ENCODE measurements around the gene MAP3K5.
"Not testable (repeated sequence)": the region's sequence is repeated elsewhere in the genome, so short reads cannot be mapped to it uniquely, and the experiment has no call there.

The MAP3K5 gene

GRCh38 chr6:136693090-136693489 is 99.2 kb downstream of the MAP3K5 start:
- no peak for DNase-seq (ENCODE audit: extremely low read depth in 1 of 2, low read depth in 1 of 2)

- DNase-seq (ENCODE audit: extremely low read depth in 1 of 2, low read depth in 1 of 2): not testable (repeated sequence)
Observed at GRCh38 chr6:136687894-136688293, 104.4 kb downstream of the MAP3K5 start.

GRCh38 chr6:136685540-136686108 is 106.7 kb downstream of the MAP3K5 start:
- no peak for DNase-seq (ENCODE audit: extremely low read depth in 1 of 2, low read depth in 1 of 2)

GRCh38 chr6:136684466-136684865 is 107.8 kb downstream of the MAP3K5 start:
- no peak for DNase-seq (ENCODE audit: extremely low read depth in 1 of 2, low read depth in 1 of 2)

- no peak for DNase-seq (ENCODE audit: extremely low read depth in 1 of 2, low read depth in 1 of 2)
Observed at GRCh38 chr6:136683209-136683941, 108.9 kb downstream of the MAP3K5 start.

- DNase-seq (ENCODE audit: extremely low read depth in 1 of 2, low read depth in 1 of 2): no peak
Observed at GRCh38 chr6:136682292-136682691, 110.0 kb downstream of the MAP3K5 start.

GRCh38 chr6:136677822-136678221 is 114.5 kb downstream of the MAP3K5 start:
- no peak for DNase-seq (ENCODE audit: extremely low read depth in 1 of 2, low read depth in 1 of 2)

GRCh38 chr6:136677344-136677743 is 114.9 kb downstream of the MAP3K5 start:
- no peak for DNase-seq (ENCODE audit: extremely low read depth in 1 of 2, low read depth in 1 of 2)

GRCh38 chr6:136676075-136676474 is 116.2 kb downstream of the MAP3K5 start:
- no peak for DNase-seq (ENCODE audit: extremely low read depth in 1 of 2, low read depth in 1 of 2)

GRCh38 chr6:136673571-136673970 is 118.7 kb downstream of the MAP3K5 start:
- no peak for DNase-seq (ENCODE audit: extremely low read depth in 1 of 2, low read depth in 1 of 2)

- DNase-seq (ENCODE audit: extremely low read depth in 1 of 2, low read depth in 1 of 2): no peak
Observed at GRCh38 chr6:136672144-136672543, 120.1 kb downstream of the MAP3K5 start.

- DNase-seq (ENCODE audit: extremely low read depth in 1 of 2, low read depth in 1 of 2): no peak
Observed at GRCh38 chr6:136669299-136669699, 123.0 kb downstream of the MAP3K5 start.

- DNase-seq (ENCODE audit: extremely low read depth in 1 of 2, low read depth in 1 of 2): no peak
Observed at GRCh38 chr6:136668571-136668970, 123.7 kb downstream of the MAP3K5 start.

GRCh38 chr6:136666041-136666440 is 126.2 kb downstream of the MAP3K5 start:
- DNase-seq (ENCODE audit: extremely low read depth in 1 of 2, low read depth in 1 of 2): no peak

- DNase-seq (ENCODE audit: extremely low read depth in 1 of 2, low read depth in 1 of 2): no peak
Observed at GRCh38 chr6:136662347-136663237, 129.7 kb downstream of the MAP3K5 start.

- no peak for DNase-seq (ENCODE audit: extremely low read depth in 1 of 2, low read depth in 1 of 2)
Observed at GRCh38 chr6:136660727-136661126, 131.6 kb downstream of the MAP3K5 start.

GRCh38 chr6:136659991-136660499 is 132.2 kb downstream of the MAP3K5 start:
- DNase-seq (ENCODE audit: extremely low read depth in 1 of 2, low read depth in 1 of 2): no peak

GRCh38 chr6:136658711-136659110 is 133.6 kb downstream of the MAP3K5 start:
- DNase-seq (ENCODE audit: extremely low read depth in 1 of 2, low read depth in 1 of 2): no peak

- no peak for DNase-seq (ENCODE audit: extremely low read depth in 1 of 2, low read depth in 1 of 2)
Observed at GRCh38 chr6:136657666-136658065, 134.6 kb downstream of the MAP3K5 start.

- no peak for DNase-seq (ENCODE audit: extremely low read depth in 1 of 2, low read depth in 1 of 2)
Observed at GRCh38 chr6:136656121-136656520, 136.2 kb downstream of the MAP3K5 start.

- no peak for DNase-seq (ENCODE audit: extremely low read depth in 1 of 2, low read depth in 1 of 2)
Observed at GRCh38 chr6:136655239-136656014, 136.8 kb downstream of the MAP3K5 start.
